Tibial artery (tissue), 4 donors: ENCODE measurements around the gene CNTNAP2.

ENCODE experiments used
- DNase-seq, 2 donors: peaks; one replicate each; pipeline ENCODE4 v3.0.0-alpha.2; 2019
- H3K27ac ChIP-seq, 2 donors: fragments of 200-600 bp; sonication (generic) in 1 of 2; 1 replicate in 1 of 2; 2 replicates in 1 of 2; pipeline ENCODE4 v1.5.1; 2018 to 2019; ENCODE audit warnings: mild to moderate bottlenecking in 1 of 2
- H3K27me3 ChIP-seq, 2 donors: fragments of 200-600 bp; sonication (generic) in 1 of 2; one replicate each; pipeline versions ENCODE4 v1.5.1 to v1.6.0; 2016 to 2019
- H3K36me3 ChIP-seq, 3 donors: fragments of 200-600 bp; sonication (generic) in 2 of 3; one replicate each; pipeline ENCODE4 v1.5.1; 2016 to 2019; ENCODE audit warnings: mild to moderate bottlenecking in 2 of 3
- H3K4me1 ChIP-seq, 4 donors: fragments of 200-600 bp; sonication (generic) in 2 of 4; 1 replicate in 3 of 4; 2 replicates in 1 of 4; pipeline ENCODE4 v1.5.1; 2016 to 2019
- H3K4me3 ChIP-seq, 2 donors: fragments of 200-600 bp; sonication (generic) in 1 of 2; 1 replicate in 1 of 2; 2 replicates in 1 of 2; pipeline ENCODE4 v1.5.1; 2018 to 2019; ENCODE audit warnings: mild to moderate bottlenecking in 2 of 2
- H3K9me3 ChIP-seq, 3 donors: fragments of 200-600 bp; sonication (generic) in 1 of 3; one replicate each; pipeline ENCODE4 v1.5.1; 2016 to 2019
- CTCF ChIP-seq, 2 experiments: fragments of 200-600 bp in 1 of 2; fragments of 450-650 bp in 1 of 2; IDR thresholded peaks; one replicate each; pipeline ENCODE4 v1.5.1; 2017 to 2019; ENCODE audit warnings: antibody characterized with exemption in 2 of 2, mild to moderate bottlenecking in 1 of 2, moderate library complexity in 1 of 2
- intact Hi-C: fragments of 100-400 bp; cut with DNase I; formaldehyde crosslinking; loops from one replicate; pipeline ENCODE4 v1.15.0; 2023; ENCODE audit warnings: low total_unique reads

CNTNAP2 gene

GRCh38 chr7:147523056-147523455 lies 1406.5 kb downstream of the CNTNAP2 start:
- DNase-seq: no peak

GRCh38 chr7:147524726-147525250 lies 1408.2 kb downstream of the CNTNAP2 start:
- H3K9me3 ChIP-seq: no peaks in the 10 kb centered on the region
- intact Hi-C loops: no loop called here
- no peak overlapping the region for H3K27ac ChIP-seq
- no peaks in the 10 kb centered on the region for H3K27me3 ChIP-seq
- no peak overlapping the region for H3K4me3 ChIP-seq
- H3K36me3 ChIP-seq: no peaks in the 10 kb centered on the region
- TF ChIP-seq CTCF (IDR thresholded peaks at IDR 0.05): no peak
- no peak for DNase-seq
- H3K4me1 ChIP-seq: no peaks in the 10 kb centered on the region

More at GRCh38 chr7:147523056-147523455, 1406.5 kb downstream of the CNTNAP2 start:
- H3K27ac ChIP-seq: no peak overlapping the region
- H3K9me3 ChIP-seq: no peaks in the 10 kb centered on the region
- H3K27me3 ChIP-seq: no peaks in the 10 kb centered on the region
- H3K4me1 ChIP-seq: peaks cover 0 to 7% (median 2%) of the 10 kb centered on the region in 4 donors
- H3K4me3 ChIP-seq: no peak overlapping the region
- intact Hi-C loops: no loop called here
- TF ChIP-seq CTCF (IDR thresholded peaks at IDR 0.05): no peak
- H3K36me3 ChIP-seq: no peaks in the 10 kb centered on the region

DNA sequence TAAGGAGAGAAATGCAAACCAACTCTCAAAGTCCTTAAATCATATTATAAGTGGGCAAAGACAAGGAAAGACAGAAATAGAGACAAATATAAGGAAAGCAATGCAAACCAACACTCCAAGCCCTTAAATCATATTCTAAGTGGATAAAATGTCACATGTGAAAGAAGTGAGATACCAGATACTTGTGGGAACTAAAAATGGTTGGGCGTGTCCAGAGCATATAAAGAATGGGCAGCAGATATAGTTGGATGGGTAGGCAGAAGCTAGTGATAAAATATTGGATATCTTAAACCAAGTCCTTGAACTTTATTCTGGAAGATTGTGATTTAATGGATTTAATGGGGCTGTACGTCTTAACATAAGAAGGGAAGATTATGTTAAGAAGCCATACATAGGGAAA lies 1408.7 kb downstream of the CNTNAP2 start:
- TF ChIP-seq CTCF (IDR thresholded peaks at IDR 0.05): no peak
- no peak overlapping the region for H3K4me3 ChIP-seq
- H3K27ac ChIP-seq: no peak overlapping the region
- no peaks in the 10 kb centered on the region for H3K9me3 ChIP-seq
- H3K36me3 ChIP-seq: no peaks in the 10 kb centered on the region
- intact Hi-C loops: no loop called here
- DNase-seq: no peak
- H3K27me3 ChIP-seq: no peaks in the 10 kb centered on the region
- H3K4me1 ChIP-seq: no peaks in the 10 kb centered on the region

GRCh38 chr7:147535701-147536111 lies 1419.1 kb downstream of the CNTNAP2 start:
- DNase-seq: no peak
- Histone ChIP-seq H3K27me3 (no peaks in the 10 kb centered on the region), H3K36me3 (no peaks in the 10 kb centered on the region), H3K9me3 (no peaks in the 10 kb centered on the region), H3K27ac (no peak overlapping the region), H3K4me3 (no peak overlapping the region), H3K4me1 (no peaks in the 10 kb centered on the region)
- TF ChIP-seq CTCF (IDR thresholded peaks at IDR 0.05): no peak
- intact Hi-C loops: no loop called here

DNA sequence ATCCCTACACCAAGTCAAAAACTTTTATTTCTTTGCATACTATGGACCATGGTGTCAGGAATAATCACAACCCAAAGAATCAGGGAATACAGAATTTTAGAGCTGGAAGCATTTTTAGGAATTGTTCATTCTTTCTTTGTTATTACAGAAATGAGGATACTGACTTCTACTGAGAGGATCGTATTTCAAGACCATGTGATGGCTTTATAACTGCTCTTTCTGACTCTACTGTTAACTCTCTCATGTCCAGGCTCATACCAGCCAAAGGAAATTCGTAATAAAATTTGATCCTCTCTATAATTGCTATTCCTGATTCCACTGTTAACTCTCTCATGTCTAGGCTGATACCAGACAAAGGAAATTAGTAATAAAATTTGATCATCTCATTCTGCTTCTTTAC lies 1423.1 kb downstream of the CNTNAP2 start:
- TF ChIP-seq CTCF (IDR thresholded peaks at IDR 0.05): no peak

DNA sequence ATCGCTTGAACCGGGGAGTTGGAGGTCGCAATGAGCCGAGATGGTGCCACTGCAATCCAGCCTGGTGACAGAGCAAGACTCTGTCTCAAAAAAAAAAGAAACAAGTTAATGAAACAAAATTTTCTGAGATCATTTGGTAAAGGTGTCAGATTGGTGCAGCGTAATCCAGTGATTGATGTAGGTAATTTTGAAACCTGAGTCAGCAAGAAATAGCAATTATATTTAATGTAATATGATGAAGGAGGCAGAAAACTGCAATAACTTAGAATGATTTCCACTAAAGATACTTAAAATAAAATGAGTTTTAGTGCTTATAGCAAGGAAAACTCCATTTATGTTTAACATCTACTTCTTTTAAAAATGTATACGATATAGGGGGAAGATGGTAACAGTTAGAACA lies 1424.1 kb downstream of the CNTNAP2 start:
- Histone ChIP-seq H3K4me3 (no peak overlapping the region), H3K27me3 (no peaks in the 10 kb centered on the region), H3K27ac (no peak overlapping the region), H3K9me3 (no peaks in the 10 kb centered on the region), H3K4me1 (no peaks in the 10 kb centered on the region), H3K36me3 (no peaks in the 10 kb centered on the region)
- TF ChIP-seq CTCF (IDR thresholded peaks at IDR 0.05): no peak
- DNase-seq: no peak
- intact Hi-C loops: no loop called here

More for the DNA sequence above, 1423.1 kb downstream of the CNTNAP2 start:
- no peak for DNase-seq
- Histone ChIP-seq H3K4me1 (no peaks in the 10 kb centered on the region), H3K27me3 (no peaks in the 10 kb centered on the region), H3K4me3 (no peak overlapping the region), H3K27ac (no peak overlapping the region), H3K36me3 (no peaks in the 10 kb centered on the region), H3K9me3 (no peaks in the 10 kb centered on the region)
- intact Hi-C loops: no loop called here
